ENCODE data around the gene IL24.

The IL24 gene

GRCh38 chr1:206953126-206953525 is 55.9 kb downstream of the IL24 start:
- no peak for DNase-seq (ENCODE audit: low read depth in 2 of 2)

GRCh38 chr1:206953626-206954025 is 56.4 kb downstream of the IL24 start:
- DNase-seq (ENCODE audit: low read depth in 2 of 2), result no peak

All from activated CD4-positive, alpha-beta T cell treated with anti-CD3 and anti-CD28 coated beads for 24 hours (primary cell).